ENCODE results near the gene CDKL2. TPM values are rescaled to one million over a fixed set of nuclear protein-coding genes. Genes with fewer than 3 reads are reported as not detected.
"Not testable (repeated sequence)": the region's sequence is repeated elsewhere in the genome, so short reads cannot be mapped to it uniquely, and the experiment has no call there.

The CDKL2 gene
- polyA plus RNA-seq, 1 donor from 2014 or later = 25.7 TPM

GRCh38 chr4:75547647-75548387 lies 82.5 kb downstream of the CDKL2 start:
- Histone ChIP-seq H3F3A (ENCODE audit: insufficient read depth, low read length, poor library complexity, severe bottlenecking) (no peaks in the 10 kb centered on the region), H3K27me3 (ENCODE audit: insufficient read depth, low read depth, low read length) (no peaks in the 10 kb centered on the region), H2AFZ (ENCODE audit: low read depth, low read length) (no peak overlapping the region), H3K4me3 (ENCODE audit: low read length) (no peak overlapping the region), H3K9me3 (ENCODE audit: low read length) (no peaks in the 10 kb centered on the region), H3K36me3 (ENCODE audit: insufficient read depth, low read length) (no peaks in the 10 kb centered on the region), H3K9ac (ENCODE audit: low read length) (no peak overlapping the region), H3K9me2 (ENCODE audit: insufficient read depth, low read length) (no peaks in the 10 kb centered on the region), H3K79me2 (replicated peaks; ENCODE audit: insufficient read depth, low read length) (no peaks in the 10 kb centered on the region), H3K27ac (ENCODE audit: low read length) (no peak overlapping the region), H4K20me1 (ENCODE audit: insufficient read depth) (no peaks in the 10 kb centered on the region), H3K4me2 (ENCODE audit: low read length) (no peak overlapping the region)
- TF ChIP-seq RAD21 (conservative IDR thresholded peaks at IDR 0.05) = no peak

GRCh38 chr4:75545526-75545925 lies 84.8 kb downstream of the CDKL2 start:
- H3K9me2 ChIP-seq (ENCODE audit: insufficient read depth, low read length) = no peaks in the 10 kb centered on the region
- no peak for TF ChIP-seq CTCF (IDR thresholded peaks at IDR 0.05; ENCODE audit: poor library complexity, severe bottlenecking)
- no peak overlapping the region for H3K4me3 ChIP-seq (ENCODE audit: low read length)
- no peak overlapping the region for H3K4me2 ChIP-seq (ENCODE audit: low read length)
- no peaks in the 10 kb centered on the region for H3K79me2 ChIP-seq (replicated peaks; ENCODE audit: insufficient read depth, low read length)
- H3K9me3 ChIP-seq (ENCODE audit: low read length) = no peaks in the 10 kb centered on the region
- no peaks in the 10 kb centered on the region for H3F3A ChIP-seq (ENCODE audit: insufficient read depth, low read length, poor library complexity, severe bottlenecking)
- H3K27ac ChIP-seq (ENCODE audit: low read length) = no peak overlapping the region
- peaks cover 3% of the 10 kb centered on the region for H3K36me3 ChIP-seq (ENCODE audit: insufficient read depth, low read length)
- no peak overlapping the region for H2AFZ ChIP-seq (ENCODE audit: low read depth, low read length)
- no peaks in the 10 kb centered on the region for H3K27me3 ChIP-seq (ENCODE audit: insufficient read depth, low read depth, low read length)
- no peak overlapping the region for H3K9ac ChIP-seq (ENCODE audit: low read length)
- H4K20me1 ChIP-seq (ENCODE audit: insufficient read depth) = no peaks in the 10 kb centered on the region

- H3K9me3 ChIP-seq (ENCODE audit: low read length) = no peaks in the 10 kb centered on the region
- H3K4me2 ChIP-seq (ENCODE audit: low read length) = no peak overlapping the region
- no peak overlapping the region for H3K9ac ChIP-seq (ENCODE audit: low read length)
- no peaks in the 10 kb centered on the region for H4K20me1 ChIP-seq (ENCODE audit: insufficient read depth)
- no peaks in the 10 kb centered on the region for H3F3A ChIP-seq (ENCODE audit: insufficient read depth, low read length, poor library complexity, severe bottlenecking)
- no peak overlapping the region for H3K27ac ChIP-seq (ENCODE audit: low read length)
- H3K27me3 ChIP-seq (ENCODE audit: insufficient read depth, low read depth, low read length) = no peaks in the 10 kb centered on the region
- H3K79me2 ChIP-seq (replicated peaks; ENCODE audit: insufficient read depth, low read length) = no peaks in the 10 kb centered on the region
- peaks cover 6% of the 10 kb centered on the region for H3K36me3 ChIP-seq (ENCODE audit: insufficient read depth, low read length)
- H3K4me3 ChIP-seq (ENCODE audit: low read length) = no peak overlapping the region
- no peaks in the 10 kb centered on the region for H3K9me2 ChIP-seq (ENCODE audit: insufficient read depth, low read length)
- no peak overlapping the region for H2AFZ ChIP-seq (ENCODE audit: low read depth, low read length)
- TF ChIP-seq RAD21 (conservative IDR thresholded peaks at IDR 0.05) (no peak), REST (IDR thresholded peaks at IDR 0.05; ENCODE audit: borderline replicate concordance) (no peak), CTCF (IDR thresholded peaks at IDR 0.05; ENCODE audit: poor library complexity, severe bottlenecking) (no peak), EZH2 (IDR thresholded peaks at IDR 0.05; ENCODE audit: borderline replicate concordance, insufficient read depth, low read length, poor library complexity, severe bottlenecking) (no peak), TAF1 (IDR thresholded peaks at IDR 0.05; ENCODE audit: low read depth) (no peak), EP300 (conservative IDR thresholded peaks at IDR 0.05; ENCODE audit: poor library complexity, severe bottlenecking) (no peak), SMC3 (conservative IDR thresholded peaks at IDR 0.05; ENCODE audit: poor library complexity) (no peak), POLR2AphosphoS5 (IDR thresholded peaks at IDR 0.05) (no peak), MXI1 (conservative IDR thresholded peaks at IDR 0.05; ENCODE audit: poor library complexity, severe bottlenecking) (no peak)
Observed at GRCh38 chr4:75544870-75545269, 85.5 kb downstream of the CDKL2 start.

GRCh38 chr4:75544220-75544619 lies 86.1 kb downstream of the CDKL2 start:
- not testable (repeated sequence) for H3K27ac ChIP-seq (ENCODE audit: low read length); H3F3A ChIP-seq (ENCODE audit: insufficient read depth, low read length, poor library complexity, severe bottlenecking); H3K9me3 ChIP-seq (ENCODE audit: low read length); H3K4me3 ChIP-seq (ENCODE audit: low read length); H3K9me2 ChIP-seq (ENCODE audit: insufficient read depth, low read length); H3K4me2 ChIP-seq (ENCODE audit: low read length); H2AFZ ChIP-seq (ENCODE audit: low read depth, low read length); H3K36me3 ChIP-seq (ENCODE audit: insufficient read depth, low read length); H3K9ac ChIP-seq (ENCODE audit: low read length); H3K27me3 ChIP-seq (ENCODE audit: insufficient read depth, low read depth, low read length); H4K20me1 ChIP-seq (ENCODE audit: insufficient read depth); H3K79me2 ChIP-seq (replicated peaks; ENCODE audit: insufficient read depth, low read length)

All from neural cell (in vitro differentiated cells).